ENCODE data around the gene PCF11.
A peak's percentile ranks its signal among the peaks of the same experiment; 100 is the strongest.

Gene PCF11

GRCh38 chr11:83156996-83157593 is at the start of gene PCF11:
PCF11 (plus strand) TSS chr11:83157131; CDS start chr11:83157440, 309 bp downstream.
- peak within 1 kb of the TSS; percentile 95 for H3K27ac ChIP-seq

GRCh38 chr11:83112886-83113285 is 44.0 kb upstream of the PCF11 start:
- TF ChIP-seq ZFX (IDR thresholded peaks at IDR 0.05; ENCODE audit: borderline replicate concordance) (no peak), CTCF (IDR thresholded peaks at IDR 0.05) (no peak)
- H3K27ac ChIP-seq, result no peak overlapping the region

More at GRCh38 chr11:83156996-83157593, at the start of gene PCF11:
- no peak for TF ChIP-seq ZFX (IDR thresholded peaks at IDR 0.05; ENCODE audit: borderline replicate concordance)

- no peak for TF ChIP-seq ZFX (IDR thresholded peaks at IDR 0.05; ENCODE audit: borderline replicate concordance)
- no peak overlapping the region for H3K27ac ChIP-seq
Measured at GRCh38 chr11:83115026-83115425, 41.9 kb upstream of the PCF11 start.

GRCh38 chr11:83115551-83115950 is 41.4 kb upstream of the PCF11 start:
- H3K27ac ChIP-seq, result no peak overlapping the region
- TF ChIP-seq CTCF (IDR thresholded peaks at IDR 0.05) (no peak), ZFX (IDR thresholded peaks at IDR 0.05; ENCODE audit: borderline replicate concordance) (no peak)

GRCh38 chr11:83116015-83116641 is 40.8 kb upstream of the PCF11 start:
- no peak overlapping the region for H3K27ac ChIP-seq

GRCh38 chr11:83118814-83119213 is 38.1 kb upstream of the PCF11 start:
- H3K27ac ChIP-seq, result no peak overlapping the region
- TF ChIP-seq CTCF (IDR thresholded peaks at IDR 0.05) (no peak), ZFX (IDR thresholded peaks at IDR 0.05; ENCODE audit: borderline replicate concordance) (no peak)

More at GRCh38 chr11:83116015-83116641, 40.8 kb upstream of the PCF11 start:
- TF ChIP-seq CTCF (IDR thresholded peaks at IDR 0.05), result no peak
- no peak for TF ChIP-seq ZFX (IDR thresholded peaks at IDR 0.05; ENCODE audit: borderline replicate concordance)

GRCh38 chr11:83119216-83119615 is 37.7 kb upstream of the PCF11 start:
- no peak overlapping the region for H3K27ac ChIP-seq
- TF ChIP-seq ZFX (IDR thresholded peaks at IDR 0.05; ENCODE audit: borderline replicate concordance), result no peak
- no peak for TF ChIP-seq CTCF (IDR thresholded peaks at IDR 0.05)

GRCh38 chr11:83120327-83120726 is 36.6 kb upstream of the PCF11 start:
- TF ChIP-seq ZFX (IDR thresholded peaks at IDR 0.05; ENCODE audit: borderline replicate concordance) (no peak), CTCF (IDR thresholded peaks at IDR 0.05) (no peak)
- H3K27ac ChIP-seq, result no peak overlapping the region

All from 22Rv1 (cell line).